ENCODE data around the gene LRFN4. TPM values are rescaled to one million over a fixed set of nuclear protein-coding genes. Genes with fewer than 3 reads are reported as not detected.

Gene LRFN4
- total and polyA plus RNA-seq, 10 of the 15 experiments (the other 5 are each of a cell fraction or from before 2014, with no cell fraction given), result 0.03 to 43.8 (median 4.9) TPM

- Histone ChIP-seq H3K9ac (ENCODE audit: control insufficient read depth, insufficient read depth, low read length) (no peak overlapping the region), H3K4me1 (ENCODE audit: control insufficient read depth, insufficient read depth, low read length) (peaks cover 2% of the 10 kb centered on the region; the same call in 1 of the 2 replicates), H3K9me3 (replicated peaks; ENCODE audit: control insufficient read depth, insufficient read depth, low read length) (no peaks in the 10 kb centered on the region), H3K27me3 (replicated peaks in 1 of 2; ENCODE audit: control insufficient read depth in 2 of 2, insufficient read depth in 2 of 2, low read length in 1 of 2) (peaks cover 0 to 3% of the 10 kb centered on the region in 2 experiments; a peak in 2 of 4 replicates), H2AFZ (ENCODE audit: control insufficient read depth, low read depth, low read length) (no peak overlapping the region), H3K4me2 (ENCODE audit: control insufficient read depth, insufficient read depth) (no peak overlapping the region), H3K79me2 (ENCODE audit: control insufficient read depth, insufficient read depth, low read length) (no peaks in the 10 kb centered on the region), H3K36me3 (ENCODE audit: control insufficient read depth in 2 of 2, insufficient read depth in 2 of 2, low read length in 1 of 2) (no peaks in the 10 kb centered on the region), H3K27ac (ENCODE audit: control insufficient read depth, insufficient read depth) (no peak overlapping the region), H4K20me1 (ENCODE audit: control insufficient read depth, insufficient read depth) (no peaks in the 10 kb centered on the region; the same call in 1 of the 2 replicates), H3K4me3 (no peak overlapping the region)
- RAD21 ChIA-PET (ENCODE audit: unreplicated experiment), result no interaction called here
- SMC1A ChIA-PET (ENCODE audit: uncharacterized antibody, unreplicated experiment), result no interaction called here
- ATAC-seq, result no peak
- 60% methylated on average over 4 of the region's 4 CpGs for WGBS (ENCODE audit: insufficient coverage, insufficient replicate concordance, low lambda C conversion rate, missing lambda C conversion rate)
- POLR2A ChIA-PET, result no interaction called here
- TF ChIP-seq EZH2 (IDR thresholded peaks at IDR 0.05; ENCODE audit: borderline replicate concordance, control insufficient read depth, low read depth, low read length), result no peak
- no peak for TF ChIP-seq CHD2 (IDR thresholded peaks at IDR 0.05; ENCODE audit: borderline replicate concordance, low read depth, low read length)
- intact Hi-C loops (cut with micrococcal nuclease; ENCODE audit: unreplicated experiment) (no loop called here), in situ Hi-C loops (cut with MboI) (no loop called here)
- DNase-seq (ENCODE audit: low read depth, low spot score), result no peak
- CTCF ChIA-PET, result interaction anchor here (1.3 kb wide), 1 partner anchor 143 kb away, joined by 3 read pairs; no protein-coding TSS in a partner anchor
- BruUV-seq (replicated peaks), result no TSS peak
- no peak for FAIRE-seq
Observed at GRCh38 chr11:66885469-66885868, 28.6 kb downstream of the LRFN4 start.

DNA sequence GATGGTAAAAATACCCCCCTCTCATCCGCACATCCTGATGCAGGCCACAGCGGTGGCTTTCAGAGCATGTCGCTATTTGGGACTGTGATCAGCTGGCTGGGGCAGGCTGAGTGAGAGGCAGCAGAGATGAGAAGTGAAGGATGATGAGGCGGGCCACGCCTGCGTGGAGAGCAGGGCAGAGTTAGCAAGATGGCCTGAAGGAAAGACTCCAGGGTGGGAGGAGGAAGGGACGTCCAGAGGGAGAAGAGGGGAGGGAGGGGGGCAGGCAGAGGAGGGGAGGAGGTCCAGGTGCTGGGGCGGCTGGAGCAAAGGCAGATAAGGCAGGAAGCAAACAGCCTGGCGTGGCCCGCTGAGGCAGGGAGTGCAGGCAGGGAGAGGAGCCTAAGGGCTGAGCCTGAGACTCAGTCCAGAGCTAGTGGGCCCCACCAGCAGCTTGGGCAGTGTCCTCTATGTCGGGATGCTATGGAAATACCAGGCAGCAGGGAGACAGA lies 29.1 kb downstream of the LRFN4 start:
- BruUV-seq (replicated peaks), result no TSS peak
- SMC1A ChIA-PET (ENCODE audit: uncharacterized antibody, unreplicated experiment), result no interaction called here
- ATAC-seq (no peak), FAIRE-seq (no peak), DNase-seq (ENCODE audit: low read depth, low spot score) (no peak)
- Histone ChIP-seq H3K36me3 (ENCODE audit: control insufficient read depth in 2 of 2, insufficient read depth in 2 of 2, low read length in 1 of 2) (no peaks in the 10 kb centered on the region), H3K9ac (ENCODE audit: control insufficient read depth, insufficient read depth, low read length) (no peak overlapping the region), H3K27me3 (replicated peaks in 1 of 2; ENCODE audit: control insufficient read depth in 2 of 2, insufficient read depth in 2 of 2, low read length in 1 of 2) (peaks cover 0 to 3% of the 10 kb centered on the region in 2 experiments; a peak in 2 of 4 replicates), H3K4me1 (ENCODE audit: control insufficient read depth, insufficient read depth, low read length) (no peaks in the 10 kb centered on the region), H3K9me3 (replicated peaks; ENCODE audit: control insufficient read depth, insufficient read depth, low read length) (no peaks in the 10 kb centered on the region), H3K79me2 (ENCODE audit: control insufficient read depth, insufficient read depth, low read length) (no peaks in the 10 kb centered on the region), H4K20me1 (ENCODE audit: control insufficient read depth, insufficient read depth) (no peaks in the 10 kb centered on the region; the same call in 1 of the 2 replicates), H3K27ac (ENCODE audit: control insufficient read depth, insufficient read depth) (no peak overlapping the region), H3K4me3 (no peak overlapping the region), H2AFZ (ENCODE audit: control insufficient read depth, low read depth, low read length) (no peak overlapping the region), H3K4me2 (ENCODE audit: control insufficient read depth, insufficient read depth) (no peak overlapping the region)
- POLR2A ChIA-PET, result no interaction called here
- 58% methylated on average over 9 of the region's 11 CpGs for WGBS (ENCODE audit: insufficient coverage, insufficient replicate concordance, low lambda C conversion rate, missing lambda C conversion rate)
- in situ Hi-C loops (cut with MboI), result no loop called here
- intact Hi-C loops (cut with micrococcal nuclease; ENCODE audit: unreplicated experiment), result no loop called here
- RAD21 ChIA-PET (ENCODE audit: unreplicated experiment), result no interaction called here
- CTCF ChIA-PET, result interaction anchor here (0.8 to 1.3 kb wide), 2 partner anchors 142 to 186 kb away, joined by 3 to 4 read pairs; no protein-coding TSS in a partner anchor
- TF ChIP-seq BCLAF1 (IDR thresholded peaks at IDR 0.05) (no peak), STAT1 (conservative IDR thresholded peaks at IDR 0.05) (no peak), CREB1 (IDR thresholded peaks at IDR 0.05; ENCODE audit: low read depth) (no peak), BHLHE40 (IDR thresholded peaks at IDR 0.05; ENCODE audit: borderline replicate concordance in 1 of 2, low read depth in 2 of 2, low read length in 1 of 2) (no peak), ZNF274 (IDR thresholded peaks at IDR 0.05; ENCODE audit: insufficient read depth, insufficient read length) (no peak), SIN3A (IDR thresholded peaks at IDR 0.05; ENCODE audit: low read depth, low read length) (no peak), FOXM1 (IDR thresholded peaks at IDR 0.05; ENCODE audit: low read depth, low read length) (no peak), RAD21 (IDR thresholded peaks at IDR 0.05; ENCODE audit: insufficient read depth, low read depth, low read length) (no peak), NR2F1 (conservative IDR thresholded peaks at IDR 0.05) (no peak), ZBED1 (IDR thresholded peaks at IDR 0.05; ENCODE audit: borderline replicate concordance) (no peak)
- TF ChIP-seq, protein P1, sequence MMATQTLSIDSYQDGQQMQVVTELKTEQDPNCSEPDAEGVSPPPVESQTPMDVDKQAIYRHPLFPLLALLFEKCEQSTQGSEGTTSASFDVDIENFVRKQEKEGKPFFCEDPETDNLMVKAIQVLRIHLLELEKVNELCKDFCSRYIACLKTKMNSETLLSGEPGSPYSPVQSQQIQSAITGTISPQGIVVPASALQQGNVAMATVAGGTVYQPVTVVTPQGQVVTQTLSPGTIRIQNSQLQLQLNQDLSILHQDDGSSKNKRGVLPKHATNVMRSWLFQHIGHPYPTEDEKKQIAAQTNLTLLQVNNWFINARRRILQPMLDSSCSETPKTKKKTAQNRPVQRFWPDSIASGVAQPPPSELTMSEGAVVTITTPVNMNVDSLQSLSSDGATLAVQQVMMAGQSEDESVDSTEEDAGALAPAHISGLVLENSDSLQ (IDR thresholded peaks at IDR 0.05), result no peak
